HG02798 (cell line): ENCODE data around the gene USP49.

Experiments used
- ATAC-seq: cut with Tn5 transposase; IDR thresholded peaks from one replicate; pipeline ENCODE4 v1.9.1; 2021; ENCODE audit warnings: mild to moderate bottlenecking; ENCODE audit not compliant: unreplicated experiment, poor library complexity

The USP49 gene

GRCh38 chr6:41763470-41763869 is 131.7 kb downstream of the USP49 start:
- no peak for ATAC-seq

- no peak for ATAC-seq
Observed at GRCh38 chr6:41759905-41760579, 135.1 kb downstream of the USP49 start.

- no peak for ATAC-seq
Observed at GRCh38 chr6:41759106-41759904, 135.9 kb downstream of the USP49 start.

- no peak for ATAC-seq
Observed at GRCh38 chr6:41758641-41759035, 136.5 kb downstream of the USP49 start.

GRCh38 chr6:41757931-41758640 is 137.1 kb downstream of the USP49 start:
- no peak for ATAC-seq

- ATAC-seq = no peak
Observed at GRCh38 chr6:41757271-41757670, 137.9 kb downstream of the USP49 start.

GRCh38 chr6:41756354-41756753 is 138.8 kb downstream of the USP49 start:
- ATAC-seq = no peak

- ATAC-seq = no peak
Observed at GRCh38 chr6:41755895-41756294, 139.3 kb downstream of the USP49 start.

- no peak for ATAC-seq
Observed at GRCh38 chr6:41750374-41750773, 144.8 kb downstream of the USP49 start.

- no peak for ATAC-seq
Observed at GRCh38 chr6:41748542-41748941, 146.6 kb downstream of the USP49 start.

GRCh38 chr6:41748102-41748477 is 147.1 kb downstream of the USP49 start:
- ATAC-seq = no peak

GRCh38 chr6:41747256-41748101 is 147.7 kb downstream of the USP49 start, which contains the start of gene PGC:
TSS of gene PGC (minus strand) at chr6:41747397. CDS start at chr6:41747334, 63 bp downstream.
- no peak for ATAC-seq

GRCh38 chr6:41746107-41746506 is 149.1 kb downstream of the USP49 start:
- no peak for ATAC-seq

GRCh38 chr6:41744236-41744787 is 150.9 kb downstream of the USP49 start:
- no peak for ATAC-seq

- ATAC-seq = no peak
Observed at GRCh38 chr6:41743406-41744235, 151.6 kb downstream of the USP49 start.

- ATAC-seq = no peak
Observed at GRCh38 chr6:41741625-41742490, 153.3 kb downstream of the USP49 start.

GRCh38 chr6:41740366-41741162 is 154.6 kb downstream of the USP49 start:
- no peak for ATAC-seq
